NCI-H187 treated with DMSO at 0.1 percent for 48 hours (cell line): ENCODE measurements around the gene LEPROT.
A peak's percentile ranks its signal among the peaks of the same experiment; 100 is the strongest.
"Not testable (repeated sequence)": the region's sequence is repeated elsewhere in the genome, so short reads cannot be mapped to it uniquely, and the experiment has no call there.

ENCODE experiments used
- DNase-seq: peaks from one replicate; lab custom pipeline; 2025; lab: John Stamatoyannopoulos, UW

Gene LEPROT

GRCh38 chr1:65437616-65438015, 17.1 kb downstream of the LEPROT start:
- DNase-seq = no peak

- DNase-seq = no peak
Observed at GRCh38 chr1:65440322-65440900, 19.9 kb downstream of the LEPROT start.

GRCh38 chr1:65440915-65441314, 20.4 kb downstream of the LEPROT start:
- no peak for DNase-seq

- DNase-seq = no peak
Observed at GRCh38 chr1:65441464-65441863, 21.0 kb downstream of the LEPROT start.

GRCh38 chr1:65442442-65442841, 22.0 kb downstream of the LEPROT start:
- no peak for DNase-seq

GRCh38 chr1:65443647-65444046, 23.2 kb downstream of the LEPROT start:
- no peak for DNase-seq

GRCh38 chr1:65444128-65444640, 23.7 kb downstream of the LEPROT start:
- DNase-seq = no peak

- DNase-seq = no peak
Observed at GRCh38 chr1:65445837-65446236, 25.4 kb downstream of the LEPROT start.

- DNase-seq = no peak
Observed at GRCh38 chr1:65449214-65449823, 28.9 kb downstream of the LEPROT start.

GRCh38 chr1:65455678-65456077, 35.2 kb downstream of the LEPROT start:
- DNase-seq = not testable (repeated sequence)

GRCh38 chr1:65456481-65456880, 36.0 kb downstream of the LEPROT start:
- DNase-seq = no peak

- DNase-seq = no peak
Observed at GRCh38 chr1:65457868-65458267, 37.4 kb downstream of the LEPROT start.

GRCh38 chr1:65458730-65459396, 38.4 kb downstream of the LEPROT start:
- no peak for DNase-seq

- no peak for DNase-seq
Observed at GRCh38 chr1:65459397-65459768, 38.9 kb downstream of the LEPROT start.

GRCh38 chr1:65465837-65466236, 45.4 kb downstream of the LEPROT start:
- not testable (repeated sequence) for DNase-seq

- DNase-seq = peak; percentile 58
Observed at GRCh38 chr1:65467536-65467935, 47.1 kb downstream of the LEPROT start.

GRCh38 chr1:65469126-65469888, 48.8 kb downstream of the LEPROT start:
- no peak for DNase-seq

GRCh38 chr1:65469889-65470340, 49.4 kb downstream of the LEPROT start:
- no peak for DNase-seq

GRCh38 chr1:65470766-65471165, 50.3 kb downstream of the LEPROT start:
- no peak for DNase-seq

- DNase-seq = no peak
Observed at GRCh38 chr1:65471213-65471833, 50.9 kb downstream of the LEPROT start.

GRCh38 chr1:65471861-65472332, 51.4 kb downstream of the LEPROT start:
- no peak for DNase-seq

- no peak for DNase-seq
Observed at GRCh38 chr1:65476327-65476726, 55.9 kb downstream of the LEPROT start.
